GM19238 (cell line): Measurements from ENCODE around the gene GPR25.
"Not testable (repeated sequence)": the region's sequence is repeated elsewhere in the genome, so short reads cannot be mapped to it uniquely, and the experiment has no call there.

Source experiments
- DNase-seq: peaks from one replicate; pipeline ENCODE4 v3.0.0; 2011; ENCODE audit warnings: low spot score; ENCODE audit not compliant: insufficient read length

GPR25 gene

GRCh38 chr1:200911361-200911760 is 38.6 kb downstream of the GPR25 start:
- DNase-seq, result no peak

- DNase-seq, result not testable (repeated sequence)
These were observed 39.2 kb downstream of the GPR25 start for GRCh38 chr1:200911936-200912335.

DNA sequence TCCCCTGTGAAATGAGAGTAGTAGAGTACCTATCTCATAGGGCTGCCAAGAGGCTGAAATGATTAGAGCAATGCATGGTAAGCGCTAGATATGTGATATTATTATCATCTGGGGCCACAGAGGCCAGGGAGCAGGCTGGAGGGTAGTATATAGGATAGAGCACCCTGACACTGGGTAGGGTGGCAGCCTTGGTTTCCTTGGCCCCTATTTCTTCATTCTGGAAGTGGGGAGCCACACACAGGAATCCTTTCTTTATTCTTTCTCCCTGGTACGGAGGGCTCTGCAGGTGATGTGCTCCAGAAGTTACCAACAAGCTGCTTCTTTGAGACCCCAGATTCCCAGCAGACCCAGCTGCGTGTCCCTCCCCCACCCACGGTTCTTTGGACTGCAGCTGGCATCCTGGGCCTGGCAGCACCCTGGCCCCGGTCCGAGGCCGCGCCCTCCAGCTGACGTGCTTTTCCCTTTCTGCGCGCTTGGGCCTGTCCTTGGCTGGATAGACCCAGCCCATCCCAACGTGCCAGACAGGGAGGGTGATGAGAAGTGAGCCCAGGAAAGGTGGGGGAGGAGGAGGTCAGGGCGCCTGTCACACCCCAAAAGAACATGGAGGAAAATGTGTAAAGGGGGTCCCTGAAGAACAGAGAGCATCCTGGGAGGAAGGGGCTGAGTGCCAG is 40.1 kb downstream of the GPR25 start:
- no peak for DNase-seq

DNA sequence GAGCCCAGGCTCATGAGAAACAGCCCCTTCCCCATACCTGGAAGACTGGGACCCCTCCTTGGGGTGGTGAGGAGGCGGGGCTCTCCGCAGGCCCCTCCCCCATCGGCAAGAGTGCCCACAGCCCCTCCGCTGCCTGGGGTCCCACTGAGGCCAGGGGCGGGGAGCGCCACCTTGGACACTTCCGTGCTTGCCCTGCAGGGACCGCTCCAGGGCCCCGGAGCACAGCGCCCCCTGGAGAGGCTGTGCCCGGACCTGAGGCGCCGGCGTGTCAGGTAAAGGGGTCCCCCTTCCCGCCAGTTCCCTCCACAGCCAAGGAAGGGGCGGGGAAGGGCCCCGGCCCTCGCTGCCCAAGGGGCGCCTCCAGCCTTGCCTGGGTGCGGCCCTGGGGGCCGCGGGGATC is 43.4 kb downstream of the GPR25 start:
- DNase-seq, result no peak

GRCh38 chr1:200916681-200917080 is 43.9 kb downstream of the GPR25 start:
- no peak for DNase-seq

GRCh38 chr1:200917291-200917817 is 44.6 kb downstream of the GPR25 start:
- no peak for DNase-seq

DNA sequence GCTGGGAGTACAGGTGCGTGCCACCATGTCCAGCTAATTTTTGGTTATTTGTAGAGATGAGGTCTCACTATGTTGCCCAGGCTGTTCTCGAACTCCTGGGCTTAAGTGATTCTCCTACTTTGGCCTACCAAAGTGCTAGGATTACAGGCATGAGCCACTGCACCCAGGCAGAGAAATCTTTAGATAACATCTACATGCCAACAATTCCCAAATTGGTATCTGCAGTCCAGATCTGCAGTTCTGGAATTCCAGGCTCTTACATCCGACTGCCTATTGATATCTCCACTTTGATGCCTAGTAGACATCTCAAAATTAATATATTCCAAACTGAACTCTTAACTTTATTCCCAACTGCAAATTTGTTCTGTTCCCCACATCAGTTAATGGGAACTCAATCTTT is 45.2 kb downstream of the GPR25 start:
- DNase-seq, result no peak

GRCh38 chr1:200919386-200919785 is 46.6 kb downstream of the GPR25 start:
- DNase-seq, result no peak

DNA sequence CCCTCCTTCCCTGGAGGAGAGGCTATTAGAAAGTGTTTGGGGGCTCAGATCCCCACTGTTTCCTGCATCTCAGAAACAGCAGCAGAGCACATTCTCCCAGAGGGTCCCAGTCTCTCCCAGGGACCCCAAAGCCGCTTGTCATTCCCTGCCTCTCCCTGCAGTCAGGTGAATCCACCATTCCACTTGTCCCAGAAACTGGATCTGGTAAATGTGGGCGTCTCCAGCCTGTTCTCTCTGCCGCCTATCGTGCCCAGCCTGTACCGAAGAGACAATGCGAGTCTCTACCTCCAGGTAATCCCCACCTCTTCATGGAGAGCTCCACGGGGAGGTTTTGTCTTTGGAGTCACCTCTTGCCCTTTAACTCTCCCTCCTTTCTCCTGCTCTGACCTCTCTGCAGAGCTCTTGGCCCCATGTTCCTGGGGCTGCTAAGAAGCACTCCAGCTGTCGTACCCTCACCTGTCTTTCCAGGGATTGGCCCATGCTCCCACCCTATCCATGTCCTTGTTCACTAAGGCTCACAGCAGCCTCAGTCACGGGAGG is 48.9 kb downstream of the GPR25 start:
- no peak for DNase-seq

DNA sequence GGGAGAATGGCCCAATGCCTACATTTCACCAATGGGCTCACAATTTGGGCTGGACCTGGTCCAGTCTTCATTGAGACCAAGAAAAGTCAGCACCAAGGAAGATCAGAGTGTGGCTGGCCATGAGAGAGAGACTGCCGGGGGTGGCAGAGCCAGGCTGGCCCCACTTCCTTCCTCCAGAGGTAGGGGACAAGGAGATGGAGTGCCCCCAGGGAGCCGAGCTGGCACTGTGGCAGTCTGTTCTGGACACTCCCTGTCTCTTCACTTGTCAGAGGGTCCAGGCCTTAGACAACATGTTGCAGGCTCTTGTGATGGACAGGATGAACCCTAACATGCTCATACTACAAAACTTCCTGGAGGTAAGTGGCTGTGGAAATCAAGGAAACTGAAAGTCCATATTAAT is 49.6 kb downstream of the GPR25 start:
- no peak for DNase-seq

- no peak for DNase-seq
These were observed 50.8 kb downstream of the GPR25 start for GRCh38 chr1:200923601-200924000.
